GM12891 (cell line): ENCODE data around the gene TUBB1.
A peak's percentile ranks its signal among the peaks of the same experiment; 100 is the strongest.
"Not testable (repeated sequence)": the region's sequence is repeated elsewhere in the genome, so short reads cannot be mapped to it uniquely, and the experiment has no call there.

Experiments used
- DNase-seq: peaks from one replicate; pipeline ENCODE4 v3.0.0; 2011; ENCODE audit warnings: low spot score; ENCODE audit not compliant: insufficient read length
- FAIRE-seq: peaks from 2 replicates; lab custom pipeline; 2011; peaks lifted over from hg19 to GRCh38; lab: Jason Lieb, UNC
- PAX5 ChIP-seq: IDR thresholded peaks from 2 replicates; pipeline ENCODE4 v1.6.1; 2011; ENCODE audit warnings: low read length, moderate library complexity, mild to moderate bottlenecking; ENCODE audit not compliant: insufficient read depth, severe bottlenecking
- POLR2A ChIP-seq: IDR thresholded peaks from 2 replicates; pipeline ENCODE4 v1.6.1; 2011; ENCODE audit warnings: low read depth, low read length, control low read depth
- POLR2AphosphoS5 ChIP-seq: IDR thresholded peaks from 2 replicates; pipeline ENCODE4 v1.6.1; 2011; ENCODE audit warnings: low read depth, low read length, control low read depth
- POU2F2 ChIP-seq: IDR thresholded peaks from 2 replicates; pipeline ENCODE4 v1.6.1; 2011; ENCODE audit warnings: low read depth, mild to moderate bottlenecking, control low read depth, low read length, moderate library complexity
- SPI1 ChIP-seq: IDR thresholded peaks from 2 replicates; pipeline ENCODE4 v1.6.1; 2011; ENCODE audit warnings: low read depth, low read length, control low read depth
- TAF1 ChIP-seq: IDR thresholded peaks from 2 replicates; pipeline ENCODE4 v1.6.1; 2011; ENCODE audit warnings: low read depth, low read length, control low read depth

The TUBB1 gene

GRCh38 chr20:59039233-59039632 is 20.0 kb downstream of the TUBB1 start:
- TF ChIP-seq POLR2A (no peak), PAX5 (no peak), POLR2AphosphoS5 (no peak), SPI1 (no peak), TAF1 (no peak), POU2F2 (no peak)
- FAIRE-seq: no peak
- no peak for DNase-seq

- DNase-seq (no peak), FAIRE-seq (no peak)
- TF ChIP-seq TAF1 (no peak), POU2F2 (no peak), POLR2AphosphoS5 (no peak), SPI1 (no peak), PAX5 (no peak), POLR2A (no peak)
Measured at GRCh38 chr20:59040667-59041066, 21.4 kb downstream of the TUBB1 start.

GRCh38 chr20:59041487-59041886 is 22.3 kb downstream of the TUBB1 start:
- not testable (repeated sequence) for DNase-seq, FAIRE-seq

- TF ChIP-seq TAF1 (no peak; the same call in 1 of the 2 replicates), PAX5 (no peak), SPI1 (no peak), POLR2A (peak; percentile 51), POU2F2 (no peak), POLR2AphosphoS5 (peak; percentile 79)
- peak; percentile 35 for FAIRE-seq
- DNase-seq: no peak
Measured at GRCh38 chr20:59042151-59042795, 23.0 kb downstream of the TUBB1 start, which contains the start of gene PRELID3B. Gene PRELID3B, minus strand, starts transcription at chr20:59042786. Its CDS starts 56 bp downstream, at chr20:59042730.

GRCh38 chr20:59042796-59043631 is 23.8 kb downstream of the TUBB1 start:
- TF ChIP-seq POLR2AphosphoS5 (peak; percentile 14; the same call in 1 of the 2 replicates), POU2F2 (no peak)
- DNase-seq (peak; percentile 97), FAIRE-seq (peak; percentile 94)

- no peak for TF ChIP-seq POLR2A
- no peak for TF ChIP-seq POU2F2
- no peak for TF ChIP-seq POLR2AphosphoS5
- no peak for TF ChIP-seq PAX5
- TF ChIP-seq SPI1: no peak
- TF ChIP-seq TAF1: no peak
- FAIRE-seq (no peak), DNase-seq (no peak)
Measured at GRCh38 chr20:59043698-59044097, 24.5 kb downstream of the TUBB1 start.

GRCh38 chr20:59044295-59044694 is 25.1 kb downstream of the TUBB1 start:
- no peak for FAIRE-seq
- TF ChIP-seq SPI1: no peak
- TF ChIP-seq TAF1: no peak
- TF ChIP-seq POLR2A: no peak
- TF ChIP-seq POU2F2: no peak
- TF ChIP-seq PAX5: no peak
- no peak for TF ChIP-seq POLR2AphosphoS5
- DNase-seq: no peak

GRCh38 chr20:59044796-59045195 is 25.6 kb downstream of the TUBB1 start:
- DNase-seq (no peak), FAIRE-seq (no peak)
- no peak for TF ChIP-seq POLR2AphosphoS5
- no peak for TF ChIP-seq POLR2A
- no peak for TF ChIP-seq POU2F2
- TF ChIP-seq PAX5: no peak
- no peak for TF ChIP-seq SPI1
- TF ChIP-seq TAF1: no peak

- no peak for TF ChIP-seq POLR2A
- no peak for TF ChIP-seq POLR2AphosphoS5
- TF ChIP-seq TAF1: no peak
- no peak for TF ChIP-seq SPI1
- no peak for TF ChIP-seq PAX5
- no peak for TF ChIP-seq POU2F2
- DNase-seq (no peak), FAIRE-seq (no peak)
Measured at GRCh38 chr20:59046862-59047261, 27.6 kb downstream of the TUBB1 start.
